ENCODE data around the gene ARL8B. TPM values are rescaled to one million over a fixed set of nuclear protein-coding genes. Genes with fewer than 3 reads are reported as not detected.
"Not testable (repeated sequence)": the region's sequence is repeated elsewhere in the genome, so short reads cannot be mapped to it uniquely, and the experiment has no call there.

The ARL8B gene
- total and polyA plus RNA-seq, 10 of the 15 experiments (the other 5 are each of a cell fraction or from before 2014, with no cell fraction given), result 22.0 to 80.6 (median 43.7) TPM

GRCh38 chr3:5106371-5106770 lies 15.7 kb upstream of the ARL8B start:
- H3K9me3 ChIP-seq (replicated peaks; ENCODE audit: control insufficient read depth, insufficient read depth, low read length); H4K20me1 ChIP-seq (ENCODE audit: control insufficient read depth, insufficient read depth); POLR2A ChIA-PET; H3K27me3 ChIP-seq (replicated peaks in 1 of 2; ENCODE audit: control insufficient read depth in 2 of 2, insufficient read depth in 2 of 2, low read length in 1 of 2); H3K4me3 ChIP-seq; H3K9ac ChIP-seq (ENCODE audit: control insufficient read depth, insufficient read depth, low read length); intact Hi-C loops (cut with micrococcal nuclease; ENCODE audit: unreplicated experiment); H3K36me3 ChIP-seq (ENCODE audit: control insufficient read depth in 2 of 2, insufficient read depth in 2 of 2, low read length in 1 of 2); in situ Hi-C loops (cut with MboI); ATAC-seq; H3K4me1 ChIP-seq (ENCODE audit: control insufficient read depth, insufficient read depth, low read length); DNase-seq (ENCODE audit: low read depth, low spot score); H2AFZ ChIP-seq (ENCODE audit: control insufficient read depth, low read depth, low read length); H3K4me2 ChIP-seq (ENCODE audit: control insufficient read depth, insufficient read depth); H3K27ac ChIP-seq (ENCODE audit: control insufficient read depth, insufficient read depth); RAD21 ChIA-PET (ENCODE audit: unreplicated experiment); BruUV-seq (replicated peaks); H3K79me2 ChIP-seq (ENCODE audit: control insufficient read depth, insufficient read depth, low read length); FAIRE-seq: not testable (repeated sequence)
- 56% methylated on average over 9 of the region's 9 CpGs for WGBS (ENCODE audit: insufficient coverage, insufficient replicate concordance, low lambda C conversion rate, missing lambda C conversion rate)
- SMC1A ChIA-PET (ENCODE audit: uncharacterized antibody, unreplicated experiment), result interaction anchor here (0.6 to 1.0 kb wide), 2 partner anchors 33 to 275 kb away, joined by 3 read pairs; no protein-coding TSS in a partner anchor
- CTCF ChIA-PET, result interaction anchor here (2.1 kb wide), 1 partner anchor 395 kb away, joined by 8 read pairs; no protein-coding TSS in a partner anchor

GRCh38 chr3:5106933-5107334 lies 15.2 kb upstream of the ARL8B start:
- H2AFZ ChIP-seq (ENCODE audit: control insufficient read depth, low read depth, low read length); BruUV-seq (replicated peaks); intact Hi-C loops (cut with micrococcal nuclease; ENCODE audit: unreplicated experiment); in situ Hi-C loops (cut with MboI); H3K27me3 ChIP-seq (replicated peaks in 1 of 2; ENCODE audit: control insufficient read depth in 2 of 2, insufficient read depth in 2 of 2, low read length in 1 of 2); H3K79me2 ChIP-seq (ENCODE audit: control insufficient read depth, insufficient read depth, low read length); DNase-seq (ENCODE audit: low read depth, low spot score); H3K4me1 ChIP-seq (ENCODE audit: control insufficient read depth, insufficient read depth, low read length); H3K27ac ChIP-seq (ENCODE audit: control insufficient read depth, insufficient read depth); H3K4me3 ChIP-seq; ATAC-seq; H3K9ac ChIP-seq (ENCODE audit: control insufficient read depth, insufficient read depth, low read length); H3K36me3 ChIP-seq (ENCODE audit: control insufficient read depth in 2 of 2, insufficient read depth in 2 of 2, low read length in 1 of 2); H4K20me1 ChIP-seq (ENCODE audit: control insufficient read depth, insufficient read depth); H3K9me3 ChIP-seq (replicated peaks; ENCODE audit: control insufficient read depth, insufficient read depth, low read length); RAD21 ChIA-PET (ENCODE audit: unreplicated experiment); FAIRE-seq; H3K4me2 ChIP-seq (ENCODE audit: control insufficient read depth, insufficient read depth): not testable (repeated sequence)
- ChIA-PET SMC1A (ENCODE audit: uncharacterized antibody, unreplicated experiment) (interaction anchor here (1.0 kb wide), 1 partner anchor 33 kb away, joined by 3 read pairs; no protein-coding TSS in a partner anchor), CTCF (interaction anchor here (0.9 to 2.1 kb wide), 2 partner anchors 9 to 396 kb away, joined by 3 to 8 read pairs; no protein-coding TSS in a partner anchor), POLR2A (interaction anchor here (0.6 kb wide), 2 partner anchors 10 to 505 kb away, joined by 3 to 4 read pairs; no protein-coding TSS in a partner anchor)
- WGBS (ENCODE audit: insufficient coverage, insufficient replicate concordance, low lambda C conversion rate, missing lambda C conversion rate), result 13% methylated on average over 2 of the region's 2 CpGs

Measured in GM12878 (cell line).